ENCODE results near the gene LSM11.

Gene LSM11

GRCh38 chr5:157735991-157736390 is 7.5 kb upstream of the LSM11 start:
- no peak for DNase-seq

DNA sequence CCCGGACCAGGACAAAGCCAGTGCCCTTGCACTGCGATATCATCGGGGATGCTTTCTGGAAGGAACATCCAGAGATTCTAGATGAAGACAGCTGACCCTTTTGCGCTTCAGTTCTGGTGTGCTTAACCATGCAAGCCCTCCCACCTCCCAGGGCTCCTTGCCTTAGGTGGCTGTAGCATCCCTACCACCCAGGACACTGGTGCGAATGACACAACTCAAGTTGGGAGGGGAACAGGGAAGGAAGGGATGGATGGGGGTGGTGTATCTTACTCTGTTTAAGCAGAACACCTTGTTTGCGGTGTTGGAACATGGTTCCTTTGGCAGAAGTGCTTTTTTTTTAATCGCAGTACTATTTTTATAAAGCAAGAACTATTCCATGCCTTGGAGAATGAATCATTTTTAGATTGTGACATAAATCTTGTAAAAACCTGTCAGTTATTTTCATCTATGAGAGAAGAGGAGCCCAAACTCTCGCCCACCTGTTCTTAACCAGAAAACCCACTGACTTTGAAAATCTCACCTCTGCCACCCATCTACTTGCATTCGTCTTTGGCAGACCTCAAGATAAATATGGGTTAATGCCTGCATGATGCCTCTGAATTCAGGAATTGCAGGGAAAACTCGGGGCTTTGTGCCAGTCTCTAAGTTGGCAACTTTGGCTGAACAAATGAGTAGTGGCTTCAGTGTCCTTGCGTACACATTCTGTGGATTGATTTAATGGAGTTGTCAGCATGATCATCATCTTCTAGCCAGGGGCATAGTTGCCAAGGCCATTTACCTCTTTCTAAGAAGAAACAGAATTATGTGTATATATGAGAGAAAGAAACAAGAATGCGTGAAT is 3.9 kb upstream of the LSM11 start:
- no peak for DNase-seq

GRCh38 chr5:157740229-157740610 is 3.3 kb upstream of the LSM11 start:
- DNase-seq = no peak

- DNase-seq = no peak
Observed at GRCh38 chr5:157741131-157741530, 2.4 kb upstream of the LSM11 start.

GRCh38 chr5:157744051-157745011 is 819 bp downstream of the LSM11 start:
- DNase-seq = no peak

GRCh38 chr5:157745041-157745456 is 1.5 kb downstream of the LSM11 start:
- no peak for DNase-seq

- no peak for DNase-seq
Observed at GRCh38 chr5:157747173-157747740, 3.7 kb downstream of the LSM11 start.

GRCh38 chr5:157747766-157748700 is 4.5 kb downstream of the LSM11 start:
- DNase-seq = no peak

- DNase-seq = no peak
Observed at GRCh38 chr5:157748760-157749461, 5.4 kb downstream of the LSM11 start.

DNA sequence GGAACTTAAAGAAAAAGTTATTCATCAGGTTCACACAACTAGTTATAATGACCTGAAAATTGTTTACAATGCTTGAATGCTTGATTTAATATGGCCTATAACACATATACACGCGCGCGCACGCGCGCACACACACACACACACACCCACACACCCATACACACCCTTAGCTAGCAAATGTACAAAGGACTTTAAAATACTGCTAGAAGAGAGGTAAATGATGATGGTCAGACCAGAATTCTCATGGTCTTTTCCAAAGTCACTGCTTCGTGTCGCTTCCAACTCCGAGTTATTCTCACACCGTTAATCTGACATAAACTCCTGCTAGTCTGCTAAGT is 5.9 kb downstream of the LSM11 start:
- no peak for DNase-seq

GRCh38 chr5:157750320-157750719 is 6.8 kb downstream of the LSM11 start:
- DNase-seq = no peak

- no peak for DNase-seq
Observed at GRCh38 chr5:157756122-157756521, 12.6 kb downstream of the LSM11 start.

DNA sequence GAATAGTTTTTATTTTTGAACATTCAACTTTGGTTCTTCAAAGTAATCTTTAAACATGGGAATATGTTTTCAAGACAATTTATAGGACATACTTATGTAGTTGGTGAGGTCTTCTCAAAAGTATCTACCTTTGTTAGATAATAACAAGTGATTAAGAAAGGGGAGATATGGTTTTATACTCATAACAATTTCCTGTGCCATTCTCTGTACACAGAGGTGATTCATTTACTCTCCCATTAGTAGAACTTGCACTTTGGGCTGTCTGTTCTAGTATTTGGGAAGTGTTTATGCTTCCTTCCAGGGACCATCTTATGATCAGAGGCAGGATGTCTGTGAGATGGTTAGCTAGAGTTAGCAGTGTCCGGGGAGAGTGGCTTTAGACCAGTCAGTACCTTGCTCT is 15.2 kb downstream of the LSM11 start:
- DNase-seq = no peak

DNA sequence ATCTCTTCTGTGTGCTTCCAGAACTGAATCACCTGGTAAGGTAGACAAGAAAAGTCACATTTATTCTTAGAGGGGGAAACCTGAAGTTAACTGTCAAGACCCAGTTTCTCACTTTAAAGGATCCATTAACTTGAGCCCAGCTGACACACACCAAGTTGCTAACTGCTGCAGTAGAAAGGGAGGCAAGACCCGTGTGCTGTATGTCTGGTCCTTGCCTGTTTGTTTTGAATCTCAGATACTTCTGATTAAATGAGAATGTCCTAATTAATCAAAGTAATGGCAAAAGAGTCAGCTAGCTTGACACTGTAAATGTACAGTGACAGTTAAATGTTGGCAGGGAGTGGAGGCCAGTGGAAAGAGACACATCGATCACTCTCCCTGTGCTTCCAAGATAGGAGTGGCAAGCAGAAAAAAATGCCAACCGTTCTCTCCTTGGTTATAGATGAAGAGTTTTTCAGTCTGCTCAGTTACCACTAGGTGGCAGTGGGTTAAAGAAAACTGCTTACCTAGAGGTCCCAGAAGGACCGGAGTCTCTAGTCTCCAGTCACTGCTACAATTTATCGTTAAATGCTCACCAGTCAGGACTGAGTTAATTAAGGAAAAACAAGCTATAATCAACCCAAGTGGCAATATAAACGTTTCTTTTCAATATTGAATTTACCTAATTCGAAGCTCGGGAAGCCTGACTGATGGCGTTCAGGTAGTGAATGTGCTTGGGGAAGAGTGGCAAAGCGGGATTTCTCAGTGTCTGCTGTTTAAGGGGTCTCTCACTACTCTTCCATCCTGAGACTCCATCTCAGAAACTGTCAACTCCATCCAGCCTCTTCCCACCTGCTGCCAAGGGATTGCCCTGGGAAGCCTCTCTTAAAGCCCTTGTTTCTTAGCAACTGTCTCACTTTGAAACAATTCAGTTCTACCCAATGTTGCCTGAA is 18.4 kb downstream of the LSM11 start:
- DNase-seq = peak; percentile 60

DNA sequence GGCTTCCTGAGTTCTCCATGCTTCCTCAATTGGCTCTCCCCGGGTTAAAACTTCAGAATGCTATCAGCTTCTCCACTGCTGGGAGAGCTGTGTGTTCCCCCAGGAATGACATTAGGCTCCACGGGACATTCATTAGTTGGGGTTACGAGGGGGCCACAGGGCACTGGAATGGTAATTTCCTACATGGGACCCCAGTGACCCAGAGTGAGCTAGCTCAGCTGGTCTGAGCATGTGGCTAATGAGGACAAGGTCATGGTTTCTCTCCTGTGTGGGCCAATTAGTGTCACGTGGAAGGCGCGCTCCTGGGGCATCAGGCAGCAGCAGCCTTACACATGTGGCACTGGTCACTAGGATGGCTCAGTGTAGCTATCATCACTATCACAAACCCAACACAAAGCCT is 21.0 kb downstream of the LSM11 start:
- DNase-seq = no peak

- DNase-seq = no peak
Observed at GRCh38 chr5:157766442-157766841, 22.9 kb downstream of the LSM11 start.

DNA sequence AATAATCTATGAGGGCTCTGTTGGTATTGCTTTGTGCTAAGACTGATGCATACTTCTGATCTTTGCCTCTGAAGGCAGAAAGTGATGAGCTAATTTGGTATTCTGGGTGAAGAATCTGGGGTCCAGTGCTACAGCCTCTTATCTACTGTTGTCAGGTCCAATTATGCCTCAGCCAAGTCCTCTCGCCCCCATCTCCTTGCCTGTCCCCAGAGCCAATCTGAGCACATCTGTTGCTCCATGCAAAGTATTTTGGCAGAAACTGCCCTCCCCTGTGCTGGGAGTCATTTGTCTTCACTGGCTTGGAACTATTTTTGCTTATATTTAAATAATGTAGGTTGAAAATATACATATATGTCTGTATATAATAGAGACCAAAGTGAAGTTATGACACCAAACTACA is 23.4 kb downstream of the LSM11 start:
- DNase-seq = no peak

DNA sequence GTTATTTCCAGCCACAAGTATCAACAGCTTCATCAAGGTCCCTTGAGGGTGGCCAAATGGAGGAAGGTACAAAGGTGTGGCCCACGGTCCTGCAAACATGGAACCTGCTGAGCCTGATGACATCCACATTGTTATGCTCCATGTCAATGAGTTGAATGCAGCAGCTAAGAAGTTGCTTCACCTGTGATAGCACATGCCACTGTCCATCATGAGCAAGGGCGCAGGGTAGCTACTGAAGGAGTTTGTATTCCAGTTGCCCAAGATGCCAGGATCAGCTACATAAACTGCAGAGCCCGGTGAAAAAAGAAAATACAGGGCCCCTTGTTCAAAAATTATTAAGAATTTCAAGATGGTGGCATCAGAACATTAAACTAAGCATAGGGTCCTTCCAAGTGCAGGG is 24.2 kb downstream of the LSM11 start:
- DNase-seq = no peak

GRCh38 chr5:157770665-157771064 is 27.2 kb downstream of the LSM11 start:
- DNase-seq = no peak

GRCh38 chr5:157772127-157772526 is 28.6 kb downstream of the LSM11 start:
- DNase-seq = no peak
